Neural progenitor cell (in vitro differentiated cells): ENCODE data around the gene ADAMTS15. TPM values are rescaled to one million over a fixed set of nuclear protein-coding genes. Genes with fewer than 3 reads are reported as not detected.

ENCODE experiments used
- DNase-seq: peaks from one replicate; pipeline ENCODE4 v3.0.0-alpha.2; 2016; ENCODE audit warnings: low spot score
- H2AFZ ChIP-seq: fragments of 200-600 bp; sonication (generic); replicated peaks from 2 replicates; pipeline ENCODE4 v1.6.1; 2016; ENCODE audit warnings: antibody characterized with exemption
- H3F3A ChIP-seq: fragments of 200-600 bp; sonication (generic); 2 replicates; pipeline ENCODE4 v1.6.1; 2016; ENCODE audit warnings: antibody characterized with exemption, low read depth
- H3K27ac ChIP-seq: fragments of 200-600 bp; sonication (generic); 2 replicates; pipeline ENCODE4 v1.5.1; 2016; ENCODE audit warnings: mild to moderate bottlenecking
- H3K27me3 ChIP-seq: fragments of 200-600 bp; sonication (generic); 2 replicates; pipeline ENCODE4 v1.6.1; 2016; ENCODE audit warnings: mild to moderate bottlenecking, moderate library complexity
- H3K36me3 ChIP-seq: fragments of 200-600 bp; sonication (generic); 2 replicates; pipeline ENCODE4 v1.5.1; 2016
- H3K4me1 ChIP-seq: fragments of 200-600 bp; sonication (generic); 2 replicates; pipeline ENCODE4 v1.6.1; 2016; ENCODE audit warnings: mixed run types
- H3K4me2 ChIP-seq: fragments of 200-600 bp; sonication (generic); 2 replicates; pipeline ENCODE4 v1.6.1; 2016
- H3K4me3 ChIP-seq: fragments of 200-600 bp; sonication (generic); 2 replicates; pipeline ENCODE4 v1.5.1; 2016
- H3K79me2 ChIP-seq: fragments of 200-600 bp; sonication (generic); 2 replicates; pipeline ENCODE4 v1.6.1; 2016; ENCODE audit warnings: low read depth
- H3K9ac ChIP-seq: fragments of 200-600 bp; sonication (generic); 2 replicates; pipeline ENCODE4 v1.6.1; 2016
- H3K9me3 ChIP-seq: fragments of 200-600 bp; sonication (generic); 2 replicates; pipeline ENCODE4 v1.5.1; 2016; ENCODE audit warnings: low read depth
- H4K20me1 ChIP-seq: fragments of 200-600 bp; sonication (generic); 2 replicates; pipeline ENCODE4 v1.6.1; 2016; ENCODE audit warnings: low read depth
- H3K27ac Mint-ChIP-seq: 3 replicates; pipeline ENCODE4 v1.8.0; 2021; ENCODE audit warnings: mixed read lengths
- H3K27me3 Mint-ChIP-seq: 2 replicates; pipeline ENCODE4 v1.8.0; 2022; ENCODE audit warnings: low read depth, mild to moderate bottlenecking, inconsistent platforms, moderate library complexity, mixed read lengths; ENCODE audit not compliant: insufficient read depth
- H3K36me3 Mint-ChIP-seq: 3 replicates; pipeline ENCODE4 v1.8.0; 2021; ENCODE audit warnings: mixed read lengths
- H3K4me1 Mint-ChIP-seq: 3 replicates; pipeline ENCODE4 v1.8.0; 2021; ENCODE audit warnings: mixed read lengths
- H3K4me3 Mint-ChIP-seq: 3 replicates; pipeline ENCODE4 v1.8.0; 2021; ENCODE audit warnings: mild to moderate bottlenecking, moderate library complexity, mixed read lengths
- H3K9me3 Mint-ChIP-seq: 3 replicates; pipeline ENCODE4 v1.8.0; 2020; ENCODE audit warnings: mixed read lengths
- CTCF ChIP-seq: fragments of 200-600 bp; sonication (generic); IDR thresholded peaks from 2 replicates; pipeline ENCODE4 v1.5.1; 2017; ENCODE audit warnings: antibody characterized with exemption, mild to moderate bottlenecking
- EZH2 ChIP-seq: fragments of 200-600 bp; sonication (generic); IDR thresholded peaks from 2 replicates; pipeline ENCODE4 v1.6.1; 2017; ENCODE audit warnings: antibody characterized with exemption, mild to moderate bottlenecking, moderate library complexity
- EZH2phosphoT487 ChIP-seq: fragments of 200-600 bp; sonication (generic); IDR thresholded peaks from 2 replicates; pipeline ENCODE4 v1.6.1; 2017; ENCODE audit warnings: antibody characterized with exemption
- total RNA-seq: library from RNA; depleted of rRNA; stranded (reverse); fragments of >200 nt; gene quantifications from 2 replicates; pipeline ENCODE4 v1.2.3, GENCODE V29; 2015; ENCODE audit warnings: low replicate concordance

ADAMTS15 gene
- total RNA-seq, 1 donor from 2014 or later, result 0.09 TPM

- Histone ChIP-seq H3K4me2 (no peak overlapping the region), H3K4me3 (no peak overlapping the region), H3F3A (no peaks in the 10 kb centered on the region), H3K27me3 (peaks cover 27% of the 10 kb centered on the region), H4K20me1 (peaks cover 5% of the 10 kb centered on the region), H2AFZ (no peak overlapping the region), H3K36me3 (no peaks in the 10 kb centered on the region), H3K4me1 (peaks cover 7% of the 10 kb centered on the region), H3K9ac (no peak overlapping the region), H3K9me3 (no peaks in the 10 kb centered on the region), H3K79me2 (no peaks in the 10 kb centered on the region), H3K27ac (no peak overlapping the region)
- H3K27ac Mint-ChIP-seq, result no peak overlapping the region
- no peaks in the 10 kb centered on the region for H3K9me3 Mint-ChIP-seq
- H3K4me3 Mint-ChIP-seq, result no peak overlapping the region
- H3K4me1 Mint-ChIP-seq, result peaks cover 23% of the 10 kb centered on the region
- no peak for TF ChIP-seq EZH2
- TF ChIP-seq CTCF, result no peak
- TF ChIP-seq EZH2phosphoT487, result no peak
- peaks cover 23% of the 10 kb centered on the region for H3K27me3 Mint-ChIP-seq
- H3K36me3 Mint-ChIP-seq, result no peaks in the 10 kb centered on the region
- no peak for DNase-seq
Measured at GRCh38 chr11:130421697-130422096, 26.7 kb upstream of the ADAMTS15 start.

GRCh38 chr11:130422251-130422995 is 26.0 kb upstream of the ADAMTS15 start:
- H3K4me1 Mint-ChIP-seq, result peaks cover 29% of the 10 kb centered on the region

GRCh38 chr11:130423541-130424142 is 24.8 kb upstream of the ADAMTS15 start:
- H3K9ac ChIP-seq, result no peak overlapping the region
- DNase-seq, result peak; percentile 52
- H3K9me3 Mint-ChIP-seq, result no peaks in the 10 kb centered on the region
- H3K27ac ChIP-seq, result no peak overlapping the region
- H3K36me3 Mint-ChIP-seq, result no peaks in the 10 kb centered on the region
- no peak overlapping the region for H3K27ac Mint-ChIP-seq
- peaks cover 27% of the 10 kb centered on the region for H3K4me1 Mint-ChIP-seq
- H3K4me3 ChIP-seq, result no peak overlapping the region
- H3K9me3 ChIP-seq, result no peaks in the 10 kb centered on the region
- peaks cover 32% of the 10 kb centered on the region for H3K27me3 Mint-ChIP-seq
- H2AFZ ChIP-seq, result no peak overlapping the region
- peaks cover 47% of the 10 kb centered on the region for H3K27me3 ChIP-seq
- TF ChIP-seq EZH2phosphoT487 (no peak), EZH2 (no peak), CTCF (no peak)
- peaks cover under 1% of the 10 kb centered on the region for H3F3A ChIP-seq
- no peaks in the 10 kb centered on the region for H3K36me3 ChIP-seq
- H3K4me3 Mint-ChIP-seq, result no peak overlapping the region
- no peaks in the 10 kb centered on the region for H3K79me2 ChIP-seq
- H3K4me2 ChIP-seq, result no peak overlapping the region
- H3K4me1 ChIP-seq, result peaks cover 11% of the 10 kb centered on the region
- peaks cover 10% of the 10 kb centered on the region for H4K20me1 ChIP-seq

More at GRCh38 chr11:130422251-130422995, 26.0 kb upstream of the ADAMTS15 start:
- Histone ChIP-seq H3K36me3 (no peaks in the 10 kb centered on the region), H3K9me3 (no peaks in the 10 kb centered on the region), H3K27ac (no peak overlapping the region), H3K4me3 (no peak overlapping the region), H3K9ac (no peak overlapping the region), H4K20me1 (peaks cover 10% of the 10 kb centered on the region), H3K4me2 (no peak overlapping the region), H2AFZ (no peak overlapping the region), H3F3A (no peaks in the 10 kb centered on the region), H3K27me3 (peaks cover 35% of the 10 kb centered on the region), H3K4me1 (peaks cover 7% of the 10 kb centered on the region), H3K79me2 (no peaks in the 10 kb centered on the region)
- Mint-ChIP-seq H3K27ac (no peak overlapping the region), H3K36me3 (no peaks in the 10 kb centered on the region), H3K9me3 (no peaks in the 10 kb centered on the region), H3K4me3 (no peak overlapping the region), H3K27me3 (peaks cover 30% of the 10 kb centered on the region)
- TF ChIP-seq EZH2phosphoT487 (no peak), CTCF (no peak), EZH2 (no peak)
- DNase-seq, result no peak
